K562 (cell line): ENCODE measurements around the gene IL20RA. TPM values are rescaled to one million over a fixed set of nuclear protein-coding genes. Genes with fewer than 3 reads are reported as not detected.

Experiments
- ATAC-seq: fragments of 200-7000 bp; cut with Tn5 transposase; 3 replicates; pipeline ENCODE4 v1.9.1; 2020; ENCODE audit warnings: moderate library complexity
- BruUV-seq: library from RNA; stranded (reverse); fragments of 400-500 nt; replicated peaks from 2 replicates; lab custom pipeline; 2021; lab: Mats Ljungman, UMichigan
- CTCF ChIA-PET: fragments of 300-600 bp; formaldehyde crosslinking; extraction: SDS; loops from one replicate; lab custom pipeline; 2021; ENCODE audit warnings: low intra/inter-chr PET ratio; lab: Yijun Ruan, JAX
- POLR2A ChIA-PET: fragments of 300-600, 350-650 bp; sonication (Branson Sonifier 250); formaldehyde crosslinking; extraction: SDS; loops from one replicate; lab custom pipeline; 2021; ENCODE audit warnings: antibody characterized with exemption, inconsistent platforms; lab: Yijun Ruan, JAX
- DNase-seq, 4 experiments: peaks; one replicate each; pipeline versions ENCODE4 v3.0.0 to v3.0.0-alpha.2; 2011 to 2018; ENCODE audit warnings: low spot score in 3 of 4, mixed read lengths in 3 of 4; ENCODE audit errors: extremely low read depth in 1 of 4
- FAIRE-seq: peaks from 2 replicates; lab custom pipeline; 2011; peaks lifted over from hg19 to GRCh38; lab: Jason Lieb, UNC
- H2AFZ ChIP-seq: 2 replicates; pipeline ENCODE4 v1.6.0; 2011; ENCODE audit warnings: low read depth, low read length, control low read depth, inconsistent platforms
- H3K27ac ChIP-seq: fragments of 200-600 bp; 3 replicates; pipeline ENCODE4 v1.8.0; 2011; ENCODE audit warnings: low read depth, mild to moderate bottlenecking, control low read depth, inconsistent platforms, low read length, moderate library complexity, mixed read lengths; ENCODE audit errors: extremely low read depth
- H3K27me3 ChIP-seq, 2 experiments: fragments of 300-600 bp in 1 of 2; 2 replicates in 1 of 2; 3 replicates in 1 of 2; pipeline versions ENCODE4 v1.6.0 to v1.8.0; 2011; ENCODE audit warnings: inconsistent platforms in 2 of 2, low read length in 2 of 2, mild to moderate bottlenecking in 1 of 2, mixed read lengths in 1 of 2, moderate library complexity in 1 of 2; ENCODE audit not compliant: control insufficient read depth in 2 of 2, insufficient read depth in 2 of 2
- H3K36me3 ChIP-seq: fragments of 300-600 bp; 3 replicates; pipeline ENCODE4 v1.8.0; 2011; ENCODE audit warnings: mild to moderate bottlenecking, low read length, inconsistent platforms; ENCODE audit not compliant: control insufficient read depth, insufficient read depth
- H3K4me1 ChIP-seq, 2 experiments: fragments of 200-600 bp in 1 of 2; replicated peaks in 1 of 2; 2 replicates in 1 of 2; 3 replicates in 1 of 2; pipeline versions ENCODE4 v1.5.1 to v1.8.0; 2011; ENCODE audit warnings: inconsistent platforms in 2 of 2, low read length in 2 of 2, mild to moderate bottlenecking in 1 of 2, mixed read lengths in 1 of 2, moderate library complexity in 1 of 2; ENCODE audit not compliant: control insufficient read depth in 2 of 2, insufficient read depth in 2 of 2
- H3K4me2 ChIP-seq: 2 replicates; pipeline ENCODE4 v1.6.1; 2011; ENCODE audit warnings: low read length, control low read depth, inconsistent platforms, mixed read lengths; ENCODE audit not compliant: insufficient read depth
- H3K4me3 ChIP-seq: fragments of 200-600 bp; sonication (generic), shearing (Covaris generic); 2 replicates; pipeline ENCODE4 v1.5.1; 2016; ENCODE audit warnings: control low read depth, inconsistent platforms
- H3K79me2 ChIP-seq: fragments of 200-600 bp; 3 replicates; pipeline ENCODE4 v1.8.0; 2011; ENCODE audit warnings: low read length, inconsistent platforms; ENCODE audit not compliant: control insufficient read depth, insufficient read depth
- H3K9ac ChIP-seq, 2 experiments: 2 replicates each; pipeline versions ENCODE4 v1.6.0 to v1.6.1; 2011; ENCODE audit warnings: low read depth in 2 of 2, low read length in 2 of 2, control low read depth in 1 of 2, inconsistent platforms in 1 of 2, mild to moderate bottlenecking in 1 of 2, mixed read lengths in 1 of 2; ENCODE audit not compliant: insufficient read depth in 1 of 2
- H3K9me1 ChIP-seq: one replicate; pipeline ENCODE4 v1.6.0; 2011; ENCODE audit warnings: inconsistent platforms, mild to moderate bottlenecking, low read length, moderate library complexity; ENCODE audit not compliant: control insufficient read depth, insufficient read depth
- H3K9me3 ChIP-seq: replicated peaks from 2 replicates; pipeline ENCODE4 v1.5.1; 2011; ENCODE audit warnings: low read depth, low read length, inconsistent platforms; ENCODE audit not compliant: control insufficient read depth, insufficient read depth
- H4K20me1 ChIP-seq: replicated peaks from 2 replicates; pipeline ENCODE4 v1.6.1; 2011; ENCODE audit warnings: low read length, inconsistent platforms, mixed read lengths; ENCODE audit not compliant: control insufficient read depth, insufficient read depth
- FOXA3 ChIP-seq, 2 experiments: fragments of 450-650 bp in 1 of 2; sonication (generic) in 1 of 2; formaldehyde crosslinking; IDR thresholded peaks in 1 of 2; conservative IDR thresholded peaks in 1 of 2; 2 replicates each; pipeline versions ENCODE4 v1.4.0 to v1.8.0; 2020 to 2022; ENCODE audit warnings: mild to moderate bottlenecking in 2 of 2, missing genetic modification reagents in 1 of 2
- FUS ChIP-seq: fragments of 200-400 bp; formaldehyde crosslinking; optimal IDR thresholded peaks from 2 replicates; pipeline ENCODE3; 2017; ENCODE audit warnings: low read depth, low read length
- GABPA ChIP-seq: fragments of 200-800 bp; sonication (Bioruptor generic); conservative IDR thresholded peaks from 2 replicates; pipeline ENCODE4 v1.6.1; 2016; ENCODE audit warnings: low read depth, missing genetic modification characterization, missing compliant biosample characterization
- GATA2 ChIP-seq: sonication (generic); formaldehyde crosslinking; IDR thresholded peaks from 2 replicates; pipeline ENCODE4 v1.4.0; 2020; ENCODE audit warnings: mild to moderate bottlenecking, missing genetic modification reagents
- ID3 ChIP-seq, 2 experiments: fragments of 250-450 bp in 1 of 2; fragments of 450-650 bp in 1 of 2; sonication (Bioruptor Pico) in 1 of 2; IDR thresholded peaks; 2 replicates each; pipeline versions ENCODE4 v1.6.1 to v1.8.0; 2016 to 2021; ENCODE audit warnings: mild to moderate bottlenecking in 2 of 2, moderate library complexity in 2 of 2, missing compliant biosample characterization in 1 of 2, missing genetic modification characterization in 1 of 2
- MTA1 ChIP-seq: fragments of 450-650 bp; IDR thresholded peaks from 2 replicates; pipeline ENCODE4 v1.6.1; 2017; ENCODE audit warnings: borderline replicate concordance
- MTF1 ChIP-seq: fragments of 250-450 bp; sonication (Bioruptor Pico); IDR thresholded peaks from 2 replicates; pipeline ENCODE4 v1.9.0; 2021; ENCODE audit warnings: moderate library complexity, mild to moderate bottlenecking, inconsistent platforms, borderline replicate concordance
- NCOR1 ChIP-seq: fragments of 450-650 bp; IDR thresholded peaks from 2 replicates; pipeline ENCODE4 v1.6.1; 2016; ENCODE audit warnings: mild to moderate bottlenecking, moderate library complexity
- SIN3B ChIP-seq: fragments of 450-650 bp; IDR thresholded peaks from 2 replicates; pipeline ENCODE4 v1.6.1; 2017; ENCODE audit warnings: low read depth, mild to moderate bottlenecking, moderate library complexity
- TCF3 ChIP-seq: sonication (generic); formaldehyde crosslinking; IDR thresholded peaks from 2 replicates; pipeline ENCODE4 v1.4.0; 2020; ENCODE audit warnings: mild to moderate bottlenecking, missing genetic modification reagents
- ZFP30 ChIP-seq: fragments of 250-450 bp; sonication (Bioruptor Pico); IDR thresholded peaks from 2 replicates; pipeline ENCODE4 v1.8.0; 2022; ENCODE audit warnings: moderate library complexity, mild to moderate bottlenecking, inconsistent platforms, borderline replicate concordance
- ZNF232 ChIP-seq: sonication (generic); formaldehyde crosslinking; IDR thresholded peaks from 2 replicates; pipeline ENCODE4 v1.8.0; 2022; ENCODE audit warnings: mild to moderate bottlenecking, missing genetic modification reagents
- ZNF24 ChIP-seq: fragments of 450-650 bp; IDR thresholded peaks from 2 replicates; pipeline ENCODE4 v1.6.1; 2016
- ZNF3 ChIP-seq: fragments of 250-450 bp; sonication (Bioruptor Pico); IDR thresholded peaks from 2 replicates; pipeline ENCODE4 v1.5.0; 2021; ENCODE audit warnings: mild to moderate bottlenecking, moderate library complexity
- ZSCAN32 ChIP-seq: fragments of 450-650 bp; formaldehyde crosslinking; IDR thresholded peaks from 2 replicates; pipeline ENCODE4 v1.4.0; 2020; ENCODE audit warnings: mild to moderate bottlenecking, moderate library complexity
- WGBS: fragments of 100-300 bp; shearing (Covaris generic); methylation state at CpG from one replicate; pipeline ENCODE4 v1.1.6; 2016; ENCODE audit warnings: low coverage, mixed read lengths; ENCODE audit not compliant: insufficient coverage; ENCODE audit errors: missing lambda C conversion rate; 5-methylcytosine and 5-hydroxymethylcytosine counted together
- in situ Hi-C: fragments of 300-500 bp; cut with MboI; formaldehyde crosslinking; loops from 4 replicates; pipeline ENCODE4 v1.15.0; 2018; ENCODE audit warnings: inconsistent platforms, mixed read lengths
- intact Hi-C: fragments of 100-400 bp; cut with micrococcal nuclease; formaldehyde crosslinking; loops from 2 replicates; pipeline ENCODE4 v1.14.2; 2022
- polyA plus RNA-seq, 8 experiments: library from polyadenylated mRNA; depleted of rRNA in 4 of 8; stranded (reverse) in 5 of 8; unstranded in 3 of 8; fragments of >200 nt; fragmentation: Nextera tagmentation in 2 of 8; fragmentation: Illumina TruSeq in 1 of 8; extraction: Ambion mirVana in 2 of 8; extraction: Trizol in 1 of 8; gene quantifications; 2 replicates each; pipeline versions ENCODE4 v1.2.1 to v1.2.3, GENCODE V29; 2011 to 2014; ENCODE audit warnings: inconsistent platforms in 1 of 8, missing spikeins in 1 of 8
- total RNA-seq, 7 experiments: library from RNA; depleted of rRNA in 6 of 7; stranded (reverse); fragments of >200 nt in 6 of 7; fragmentation: Illumina TruSeq in 2 of 7; extraction: Trizol in 2 of 7; gene quantifications; 2 replicates each; pipeline versions ENCODE4 v1.2.1 to v1.2.3, GENCODE V29; 2011 to 2021; ENCODE audit warnings: low replicate concordance in 1 of 7
- TF ChIP-seq, protein P1 (sequence below), 2 experiments: fragments of 150-350 bp in 1 of 2; IDR thresholded peaks; 2 replicates each; pipeline ENCODE4 v1.6.1; 2012 to 2016; ENCODE audit warnings: low read depth in 2 of 2, low read length in 2 of 2, mild to moderate bottlenecking in 1 of 2, moderate library complexity in 1 of 2
- TF ChIP-seq, protein P2 (sequence below): IDR thresholded peaks from 3 replicates; pipeline ENCODE4 v1.6.1; 2011; ENCODE audit warnings: borderline replicate concordance, mild to moderate bottlenecking; ENCODE audit not compliant: insufficient read length, insufficient read depth

Gene IL20RA
- total and polyA plus RNA-seq, 9 of the 15 experiments (the other 6 are each of a cell fraction or from before 2014, with no cell fraction given): not detected

- intact Hi-C loops: no loop called here
- in situ Hi-C loops: no loop called here
- 0 out of 3 replicates have a peak, but pooled peaks have one; percentile 21 for ATAC-seq
- CTCF ChIA-PET: no interaction called here
- Histone ChIP-seq H3K4me1 (peaks cover 4 to 5% of the 10 kb centered on the region in 2 experiments; a peak in 3 of 5 replicates), H3K27ac (no peak overlapping the region), H2AFZ (no peak overlapping the region), H3K27me3 (peaks cover 3 to 15% of the 10 kb centered on the region in 2 experiments; a peak in 4 of 5 replicates), H3K4me3 (no peak overlapping the region), H3K9ac (no peak overlapping the region), H4K20me1 (peaks cover 3% of the 10 kb centered on the region; the same call in 1 of the 2 replicates), H3K9me3 (no peaks in the 10 kb centered on the region), H3K9me1 (no peaks in the 10 kb centered on the region), H3K79me2 (no peaks in the 10 kb centered on the region), H3K36me3 (no peaks in the 10 kb centered on the region), H3K4me2 (no peak overlapping the region)
- POLR2A ChIA-PET: interaction anchor here (1.0 kb wide), 1 partner anchor 26 kb away, joined by 3 read pairs; no protein-coding TSS in a partner anchor
- WGBS: 0% methylated on average over 4 of the region's 4 CpGs
- BruUV-seq: no TSS peak
- no peak for FAIRE-seq
- DNase-seq: no peak
- TF ChIP-seq, protein P1, sequence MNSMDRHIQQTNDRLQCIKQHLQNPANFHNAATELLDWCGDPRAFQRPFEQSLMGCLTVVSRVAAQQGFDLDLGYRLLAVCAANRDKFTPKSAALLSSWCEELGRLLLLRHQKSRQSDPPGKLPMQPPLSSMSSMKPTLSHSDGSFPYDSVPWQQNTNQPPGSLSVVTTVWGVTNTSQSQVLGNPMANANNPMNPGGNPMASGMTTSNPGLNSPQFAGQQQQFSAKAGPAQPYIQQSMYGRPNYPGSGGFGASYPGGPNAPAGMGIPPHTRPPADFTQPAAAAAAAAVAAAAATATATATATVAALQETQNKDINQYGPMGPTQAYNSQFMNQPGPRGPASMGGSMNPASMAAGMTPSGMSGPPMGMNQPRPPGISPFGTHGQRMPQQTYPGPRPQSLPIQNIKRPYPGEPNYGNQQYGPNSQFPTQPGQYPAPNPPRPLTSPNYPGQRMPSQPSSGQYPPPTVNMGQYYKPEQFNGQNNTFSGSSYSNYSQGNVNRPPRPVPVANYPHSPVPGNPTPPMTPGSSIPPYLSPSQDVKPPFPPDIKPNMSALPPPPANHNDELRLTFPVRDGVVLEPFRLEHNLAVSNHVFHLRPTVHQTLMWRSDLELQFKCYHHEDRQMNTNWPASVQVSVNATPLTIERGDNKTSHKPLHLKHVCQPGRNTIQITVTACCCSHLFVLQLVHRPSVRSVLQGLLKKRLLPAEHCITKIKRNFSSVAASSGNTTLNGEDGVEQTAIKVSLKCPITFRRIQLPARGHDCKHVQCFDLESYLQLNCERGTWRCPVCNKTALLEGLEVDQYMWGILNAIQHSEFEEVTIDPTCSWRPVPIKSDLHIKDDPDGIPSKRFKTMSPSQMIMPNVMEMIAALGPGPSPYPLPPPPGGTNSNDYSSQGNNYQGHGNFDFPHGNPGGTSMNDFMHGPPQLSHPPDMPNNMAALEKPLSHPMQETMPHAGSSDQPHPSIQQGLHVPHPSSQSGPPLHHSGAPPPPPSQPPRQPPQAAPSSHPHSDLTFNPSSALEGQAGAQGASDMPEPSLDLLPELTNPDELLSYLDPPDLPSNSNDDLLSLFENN (IDR thresholded peaks at IDR 0.05; ENCODE audit: low read depth in 2 of 2, low read length in 2 of 2): no peak
- TF ChIP-seq ZNF24: no peak
- no peak for TF ChIP-seq ZFP30 (CRISPR knock-in tag)
- 0 out of 2 replicates have a peak, but pooled peaks have one; percentile 35 for TF ChIP-seq GABPA (tag)
- TF ChIP-seq MTF1 (CRISPR knock-in tag): no peak
- no peak for TF ChIP-seq NCOR1
- TF ChIP-seq, protein P2, sequence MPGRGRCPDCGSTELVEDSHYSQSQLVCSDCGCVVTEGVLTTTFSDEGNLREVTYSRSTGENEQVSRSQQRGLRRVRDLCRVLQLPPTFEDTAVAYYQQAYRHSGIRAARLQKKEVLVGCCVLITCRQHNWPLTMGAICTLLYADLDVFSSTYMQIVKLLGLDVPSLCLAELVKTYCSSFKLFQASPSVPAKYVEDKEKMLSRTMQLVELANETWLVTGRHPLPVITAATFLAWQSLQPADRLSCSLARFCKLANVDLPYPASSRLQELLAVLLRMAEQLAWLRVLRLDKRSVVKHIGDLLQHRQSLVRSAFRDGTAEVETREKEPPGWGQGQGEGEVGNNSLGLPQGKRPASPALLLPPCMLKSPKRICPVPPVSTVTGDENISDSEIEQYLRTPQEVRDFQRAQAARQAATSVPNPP: no peak
- TF ChIP-seq SIN3B: no peak
- no peak for TF ChIP-seq FUS
- TF ChIP-seq ZNF3 (CRISPR knock-in tag): no peak
- TF ChIP-seq ZNF232 (CRISPR knock-in tag): no peak
- TF ChIP-seq ID3 (CRISPR knock-in tag; IDR thresholded peaks at IDR 0.05): no peak
- TF ChIP-seq ID3 (tag; IDR thresholded peaks at IDR 0.05): no peak
- no peak for TF ChIP-seq GATA2 (CRISPR knock-in tag)
- TF ChIP-seq ZSCAN32: no peak
- TF ChIP-seq TCF3 (CRISPR knock-in tag): peak; percentile 36
- peak in 1 of 2 experiments; percentile 66; a peak in 2 of 4 replicates for TF ChIP-seq FOXA3 (CRISPR knock-in tag; conservative IDR thresholded peaks at IDR 0.05 in 1 of 2, IDR thresholded peaks at IDR 0.05 in 1 of 2)
- no peak for TF ChIP-seq MTA1
Observed at GRCh38 chr6:136962661-136963060, 82.1 kb downstream of the IL20RA start.
